SJSA1 (cell line): ENCODE measurements around the gene UGT1A6. TPM values are rescaled to one million over a fixed set of nuclear protein-coding genes. Genes with fewer than 3 reads are reported as not detected.

Source experiments
- DNase-seq, 2 experiments: peaks; one replicate each; pipeline ENCODE4 v3.0.0-alpha.2; 2015 to 2020; ENCODE audit warnings: low spot score in 2 of 2, low read depth in 1 of 2
- H3K27ac ChIP-seq: fragments of 250-450 bp; sonication (Bioruptor Pico); 2 replicates; pipeline ENCODE4 v1.5.1; 2020; ENCODE audit warnings: mild to moderate bottlenecking, moderate library complexity
- H3K27me3 ChIP-seq: fragments of 250-450 bp; sonication (Bioruptor Pico); replicated peaks from 2 replicates; pipeline ENCODE4 v1.5.1; 2020; ENCODE audit warnings: mild to moderate bottlenecking, moderate library complexity
- H3K36me3 ChIP-seq: fragments of 250-450 bp; sonication (Bioruptor Pico); 2 replicates; pipeline ENCODE4 v1.5.1; 2020; ENCODE audit warnings: mild to moderate bottlenecking
- H3K4me1 ChIP-seq: fragments of 250-450 bp; sonication (Bioruptor Pico); replicated peaks from 2 replicates; pipeline ENCODE4 v1.6.1; 2021; ENCODE audit warnings: mild to moderate bottlenecking
- H3K4me3 ChIP-seq: fragments of 250-450 bp; sonication (Bioruptor Pico); 2 replicates; pipeline ENCODE4 v1.5.1; 2020; ENCODE audit warnings: mild to moderate bottlenecking
- H3K9me3 ChIP-seq: fragments of 250-450 bp; sonication (Bioruptor Pico); replicated peaks from 2 replicates; pipeline ENCODE4 v1.5.1; 2020; ENCODE audit warnings: mild to moderate bottlenecking
- total RNA-seq: library from RNA; depleted of rRNA; stranded (reverse); fragments of >200 nt; shearing (Covaris generic); gene quantifications from 2 replicates; pipeline ENCODE4 v1.2.3, GENCODE V29; 2014

Gene UGT1A6
- total RNA-seq, 1 experiment from 2014 or later: not detected

GRCh38 chr2:233773854-233774253 is 81.2 kb downstream of the UGT1A6 start:
- no peaks in the 10 kb centered on the region for H3K36me3 ChIP-seq
- H3K9me3 ChIP-seq: peaks cover 3% of the 10 kb centered on the region; the same call in 1 of the 2 replicates
- no peak for DNase-seq
- H3K27me3 ChIP-seq: no peaks in the 10 kb centered on the region
- no peaks in the 10 kb centered on the region for H3K4me1 ChIP-seq
- H3K4me3 ChIP-seq: no peak overlapping the region
- no peak overlapping the region for H3K27ac ChIP-seq

- no peak for DNase-seq
- H3K4me1 ChIP-seq: no peaks in the 10 kb centered on the region
- H3K4me3 ChIP-seq: no peak overlapping the region
- H3K9me3 ChIP-seq: 0 out of 2 replicates have a peak, but pooled peaks cover 3% of the 10 kb centered on the region
- no peak overlapping the region for H3K27ac ChIP-seq
- H3K27me3 ChIP-seq: no peaks in the 10 kb centered on the region
- no peaks in the 10 kb centered on the region for H3K36me3 ChIP-seq
Observed at GRCh38 chr2:233775414-233775813, 82.7 kb downstream of the UGT1A6 start.

GRCh38 chr2:233778030-233778429 is 85.3 kb downstream of the UGT1A6 start, which contains the start of gene MROH2A:
Gene MROH2A (plus strand): TSS chr2:233778330. CDS start chr2:233779359, 1,029 bp downstream.
- no peaks in the 10 kb centered on the region for H3K36me3 ChIP-seq
- H3K4me1 ChIP-seq: no peaks in the 10 kb centered on the region
- H3K27ac ChIP-seq: no peak within 1 kb of the TSS
- 0 out of 2 replicates have a peak, but pooled peaks cover 3% of the 10 kb centered on the region for H3K9me3 ChIP-seq
- peaks cover 5% of the 10 kb centered on the region; the same call in 1 of the 2 replicates for H3K27me3 ChIP-seq
- no peak for DNase-seq
- no peak within 1 kb of the TSS for H3K4me3 ChIP-seq

- Histone ChIP-seq H3K4me1 (no peaks in the 10 kb centered on the region), H3K27me3 (peaks cover 5% of the 10 kb centered on the region; the same call in 1 of the 2 replicates), H3K36me3 (no peaks in the 10 kb centered on the region), H3K27ac (no peak overlapping the region), H3K4me3 (no peak overlapping the region), H3K9me3 (0 out of 2 replicates have a peak, but pooled peaks cover 3% of the 10 kb centered on the region)
- DNase-seq: no peak
Observed at GRCh38 chr2:233779722-233780121, 87.0 kb downstream of the UGT1A6 start.

GRCh38 chr2:233780771-233781170 is 88.1 kb downstream of the UGT1A6 start:
- no peak for DNase-seq
- Histone ChIP-seq H3K9me3 (0 out of 2 replicates have a peak, but pooled peaks cover 3% of the 10 kb centered on the region), H3K36me3 (no peaks in the 10 kb centered on the region), H3K4me1 (no peaks in the 10 kb centered on the region), H3K4me3 (no peak overlapping the region), H3K27ac (no peak overlapping the region), H3K27me3 (peaks cover 5% of the 10 kb centered on the region; the same call in 1 of the 2 replicates)

GRCh38 chr2:233789554-233789953 is 96.9 kb downstream of the UGT1A6 start:
- Histone ChIP-seq H3K4me1 (no peaks in the 10 kb centered on the region), H3K27ac (no peak overlapping the region), H3K9me3 (no peaks in the 10 kb centered on the region), H3K4me3 (no peak overlapping the region), H3K27me3 (no peaks in the 10 kb centered on the region), H3K36me3 (no peaks in the 10 kb centered on the region)
- DNase-seq: peak in 1 of 2 experiments; percentile 31

GRCh38 chr2:233791151-233791882 is 98.6 kb downstream of the UGT1A6 start:
- no peak overlapping the region for H3K27ac ChIP-seq
- no peaks in the 10 kb centered on the region for H3K4me1 ChIP-seq
- no peak overlapping the region for H3K4me3 ChIP-seq
- H3K36me3 ChIP-seq: no peaks in the 10 kb centered on the region
- DNase-seq: peak in 1 of 2 experiments; percentile 29
- no peaks in the 10 kb centered on the region for H3K9me3 ChIP-seq
- no peaks in the 10 kb centered on the region for H3K27me3 ChIP-seq

- Histone ChIP-seq H3K4me1 (no peaks in the 10 kb centered on the region), H3K27ac (no peak overlapping the region), H3K36me3 (no peaks in the 10 kb centered on the region), H3K4me3 (no peak overlapping the region), H3K27me3 (no peaks in the 10 kb centered on the region), H3K9me3 (no peaks in the 10 kb centered on the region)
- no peak for DNase-seq
Observed at GRCh38 chr2:233791883-233792329, 99.2 kb downstream of the UGT1A6 start.

GRCh38 chr2:233792720-233793119 is 100.0 kb downstream of the UGT1A6 start:
- Histone ChIP-seq H3K9me3 (no peaks in the 10 kb centered on the region), H3K4me1 (no peaks in the 10 kb centered on the region), H3K27me3 (no peaks in the 10 kb centered on the region), H3K4me3 (no peak overlapping the region), H3K27ac (no peak overlapping the region), H3K36me3 (no peaks in the 10 kb centered on the region)
- DNase-seq: no peak

- peak in 1 of 2 experiments; percentile 28 for DNase-seq
- Histone ChIP-seq H3K27me3 (no peaks in the 10 kb centered on the region), H3K36me3 (no peaks in the 10 kb centered on the region), H3K4me1 (no peaks in the 10 kb centered on the region), H3K9me3 (no peaks in the 10 kb centered on the region), H3K4me3 (no peak overlapping the region), H3K27ac (no peak overlapping the region)
Observed at GRCh38 chr2:233793465-233794127, 100.9 kb downstream of the UGT1A6 start.

- Histone ChIP-seq H3K27ac (no peak overlapping the region), H3K4me3 (no peak overlapping the region), H3K27me3 (no peaks in the 10 kb centered on the region), H3K36me3 (no peaks in the 10 kb centered on the region), H3K9me3 (no peaks in the 10 kb centered on the region), H3K4me1 (no peaks in the 10 kb centered on the region)
- DNase-seq: peak in 1 of 2 experiments; percentile 28
Observed at GRCh38 chr2:233794128-233794658, 101.5 kb downstream of the UGT1A6 start.

- Histone ChIP-seq H3K4me1 (no peaks in the 10 kb centered on the region), H3K36me3 (no peaks in the 10 kb centered on the region), H3K4me3 (no peak overlapping the region), H3K27ac (no peak overlapping the region), H3K27me3 (no peaks in the 10 kb centered on the region), H3K9me3 (no peaks in the 10 kb centered on the region)
- DNase-seq: peak in 1 of 2 experiments; percentile 30
Observed at GRCh38 chr2:233795735-233796171, 103.1 kb downstream of the UGT1A6 start.

GRCh38 chr2:233796254-233796653 is 103.6 kb downstream of the UGT1A6 start:
- H3K27me3 ChIP-seq: no peaks in the 10 kb centered on the region

More at GRCh38 chr2:233796254-233796653, 103.6 kb downstream of the UGT1A6 start:
- no peaks in the 10 kb centered on the region for H3K9me3 ChIP-seq
- no peak for DNase-seq
- no peaks in the 10 kb centered on the region for H3K4me1 ChIP-seq
- no peak overlapping the region for H3K4me3 ChIP-seq
- H3K27ac ChIP-seq: no peak overlapping the region
- H3K36me3 ChIP-seq: no peaks in the 10 kb centered on the region
